IMR-90 (cell line): ENCODE data around the gene SPINK5. TPM values are rescaled to one million over a fixed set of nuclear protein-coding genes. Genes with fewer than 3 reads are reported as not detected.

Source experiments
- ATAC-seq: fragments of 200-7000 bp; cut with Tn5 transposase; 2 replicates; pipeline ENCODE4 v1.9.1; 2020; ENCODE audit warnings: low read depth, mild to moderate bottlenecking, moderate library complexity
- BruUV-seq: library from RNA; stranded (reverse); fragments of 400-500 nt; replicated peaks from 2 replicates; lab custom pipeline; 2021; lab: Mats Ljungman, UMichigan
- CTCF ChIA-PET: fragments of 300-600 bp; formaldehyde crosslinking; extraction: SDS; loops from one replicate; lab custom pipeline; 2021; ENCODE audit warnings: antibody characterized with exemption; lab: Yijun Ruan, JAX
- POLR2A ChIA-PET: fragments of 300-600 bp; sonication (Branson Sonifier 250); formaldehyde crosslinking; loops from one replicate; lab custom pipeline; 2022; ENCODE audit warnings: antibody characterized with exemption; ENCODE audit not compliant: unreplicated experiment; lab: Charles Lee
- DNase-seq: peaks from one replicate; pipeline ENCODE4 v3.0.0; 2013
- H2AFZ ChIP-seq: replicated peaks from 2 replicates; pipeline ENCODE3; 2013; ENCODE audit warnings: low read length, mild to moderate bottlenecking; ENCODE audit not compliant: poor library complexity
- H2AK5ac ChIP-seq: 2 replicates; pipeline ENCODE4 v1.6.1; 2013; ENCODE audit warnings: low read depth, low read length, inconsistent platforms
- H2AK9ac ChIP-seq: replicated peaks from 2 replicates; pipeline ENCODE3; 2013; ENCODE audit warnings: mild to moderate bottlenecking, low read depth, low read length, moderate library complexity; ENCODE audit not compliant: poor library complexity
- H2BK120ac ChIP-seq: 2 replicates; pipeline ENCODE4 v1.6.1; 2013; ENCODE audit warnings: low read depth, low read length, inconsistent platforms
- H2BK15ac ChIP-seq: 3 replicates; pipeline ENCODE4 v1.6.1; 2013; ENCODE audit warnings: low read depth, low read length, inconsistent platforms
- H2BK20ac ChIP-seq: 2 replicates; pipeline ENCODE4 v1.6.1; 2013; ENCODE audit warnings: low read depth, mild to moderate bottlenecking, inconsistent platforms, low read length, moderate library complexity
- H2BK5ac ChIP-seq: 2 replicates; pipeline ENCODE4 v1.6.1; 2013; ENCODE audit warnings: mild to moderate bottlenecking, low read depth, low read length, inconsistent platforms; ENCODE audit not compliant: poor library complexity, severe bottlenecking
- H3K14ac ChIP-seq: replicated peaks from 2 replicates; pipeline ENCODE4 v1.6.1; 2013; ENCODE audit warnings: low read depth, low read length, inconsistent platforms
- H3K18ac ChIP-seq: 2 replicates; pipeline ENCODE4 v1.6.1; 2013; ENCODE audit warnings: low read depth, low read length, control low read depth
- H3K23ac ChIP-seq: 2 replicates; pipeline ENCODE4 v1.6.1; 2013; ENCODE audit warnings: low read depth, low read length, inconsistent platforms
- H3K27ac ChIP-seq: 2 replicates; pipeline ENCODE4 v1.5.1; 2013; ENCODE audit warnings: mild to moderate bottlenecking, control low read depth, low read length; ENCODE audit not compliant: insufficient read depth
- H3K27me3 ChIP-seq: 2 replicates; pipeline ENCODE4 v1.6.1; 2013; ENCODE audit warnings: low read length; ENCODE audit not compliant: control insufficient read depth, insufficient read depth
- H3K36me3 ChIP-seq: 2 replicates; pipeline ENCODE4 v1.6.1; 2013; ENCODE audit warnings: low read length, mixed read lengths; ENCODE audit not compliant: control insufficient read depth, insufficient read depth
- H3K4ac ChIP-seq: 2 replicates; pipeline ENCODE4 v1.6.1; 2013; ENCODE audit warnings: low read depth, low read length, inconsistent platforms
- H3K4me1 ChIP-seq: 2 replicates; pipeline ENCODE4 v1.6.1; 2013; ENCODE audit warnings: low read length, mixed read lengths; ENCODE audit not compliant: control insufficient read depth, insufficient read depth
- H3K4me2 ChIP-seq: 2 replicates; pipeline ENCODE4 v1.6.1; 2013; ENCODE audit warnings: low read depth, mild to moderate bottlenecking, control low read depth, low read length, moderate library complexity
- H3K4me3 ChIP-seq: 2 replicates; pipeline ENCODE4 v1.5.1; 2013; ENCODE audit warnings: low read depth, mild to moderate bottlenecking, control low read depth, low read length, moderate library complexity; ENCODE audit not compliant: insufficient read depth
- H3K56ac ChIP-seq: 2 replicates; pipeline ENCODE4 v1.6.1; 2013; ENCODE audit warnings: low read length, inconsistent platforms; ENCODE audit not compliant: insufficient read depth; ENCODE audit errors: extremely low read depth
- H3K79me1 ChIP-seq, 2 experiments: 2 replicates each; pipeline ENCODE4 v1.6.1; 2013; ENCODE audit warnings: low read length in 2 of 2, inconsistent platforms in 1 of 2, low read depth in 1 of 2
- H3K9ac ChIP-seq: 2 replicates; pipeline ENCODE4 v1.6.1; 2013; ENCODE audit warnings: low read depth, low read length, control low read depth
- H3K9me1 ChIP-seq: 2 replicates; pipeline ENCODE4 v1.6.1; 2013; ENCODE audit warnings: low read length, inconsistent platforms; ENCODE audit not compliant: insufficient read depth
- H3K9me3 ChIP-seq: 2 replicates; pipeline ENCODE4 v1.6.1; 2013; ENCODE audit warnings: low read length; ENCODE audit not compliant: control insufficient read depth, insufficient read depth
- H4K20me1 ChIP-seq: 2 replicates; pipeline ENCODE4 v1.6.1; 2013; ENCODE audit warnings: low read length, inconsistent platforms; ENCODE audit not compliant: insufficient read depth
- H4K5ac ChIP-seq: 2 replicates; pipeline ENCODE4 v1.6.1; 2013; ENCODE audit warnings: mild to moderate bottlenecking, low read depth, low read length, control low read depth
- H4K8ac ChIP-seq, 2 experiments: 2 replicates each; pipeline ENCODE4 v1.6.1; 2013; ENCODE audit warnings: low read depth in 2 of 2, low read length in 2 of 2, control low read depth in 1 of 2, inconsistent platforms in 1 of 2
- H4K91ac ChIP-seq: 2 replicates; pipeline ENCODE4 v1.6.1; 2013; ENCODE audit warnings: low read depth, low read length, inconsistent platforms; ENCODE audit not compliant: insufficient read depth
- ELK1 ChIP-seq: fragments of 150-350 bp; IDR thresholded peaks from 2 replicates; pipeline ENCODE4 v1.6.1; 2016; ENCODE audit warnings: low read depth, mild to moderate bottlenecking, low read length, moderate library complexity, borderline replicate concordance
- FOS ChIP-seq: fragments of 150-350 bp; IDR thresholded peaks from 2 replicates; pipeline ENCODE4 v1.6.1; 2016; ENCODE audit warnings: low read depth, low read length
- NFE2L2 ChIP-seq: fragments of 150-350 bp; IDR thresholded peaks from 2 replicates; pipeline ENCODE4 v1.6.1; 2016; ENCODE audit warnings: low read depth, mild to moderate bottlenecking, low read length
- POLR2A ChIP-seq: IDR thresholded peaks from 2 replicates; pipeline ENCODE4 v1.6.1; 2012; ENCODE audit warnings: mild to moderate bottlenecking, low read depth, low read length
- RAD21 ChIP-seq: IDR thresholded peaks from 2 replicates; pipeline ENCODE4 v1.6.1; 2012; ENCODE audit warnings: low read length, improper control_type of control experiment
- RCOR1 ChIP-seq: IDR thresholded peaks from 2 replicates; pipeline ENCODE4 v1.6.1; 2012; ENCODE audit warnings: mild to moderate bottlenecking, low read length, improper control_type of control experiment; ENCODE audit not compliant: insufficient replicate concordance
- WGBS, 2 experiments: methylation state at CpG; one replicate each; pipeline versions ENCODE4 v1.1.5 to v1.1.7; 2013; ENCODE audit warnings: missing lambda C conversion rate in 2 of 2; ENCODE audit not compliant: insufficient read length in 1 of 2; ENCODE audit errors: extremely low coverage in 2 of 2; 5-methylcytosine and 5-hydroxymethylcytosine counted together
- dilution Hi-C: fragments of 300-500 bp; cut with HindIII; formaldehyde crosslinking; loops from one replicate; pipeline ENCODE4 v1.14.3; 2018; ENCODE audit warnings: low sequenced_read_pairs; ENCODE audit not compliant: unreplicated experiment
- in situ Hi-C: fragments of 300-500 bp; cut with MboI; formaldehyde crosslinking; loops from 3 replicates; pipeline ENCODE4 v1.14.3; 2019; ENCODE audit warnings: low sequenced_read_pairs, inconsistent platforms, mixed read lengths
- intact Hi-C: fragments of 100-400 bp; cut with micrococcal nuclease; formaldehyde crosslinking; loops from 2 replicates; pipeline ENCODE4 v1.10.0; 2022
- polyA plus RNA-seq, 3 experiments: library from polyadenylated mRNA; depleted of rRNA; stranded (reverse); fragments of >200 nt; gene quantifications; 2 replicates each; pipeline ENCODE4 v1.2.3, GENCODE V29; 2012; ENCODE audit warnings: low replicate concordance in 1 of 3
- total RNA-seq: library from RNA; depleted of rRNA; stranded (reverse); fragments of >200 nt; gene quantifications from 2 replicates; pipeline ENCODE4 v1.2.3, GENCODE V29; 2012

The SPINK5 gene
- total and polyA plus RNA-seq, 2 of the 4 experiments (the other 2 are of a cell fraction) = not detected

- no peak overlapping the region for H3K9ac ChIP-seq
- H4K91ac ChIP-seq = no peak overlapping the region
- intact Hi-C loops (no loop called here), in situ Hi-C loops (no loop called here), dilution Hi-C loops (no loop called here)
- ATAC-seq (no peak), DNase-seq (no peak)
- no peak overlapping the region for H3K4ac ChIP-seq
- H3K27ac ChIP-seq = no peak overlapping the region
- no peak overlapping the region for H3K56ac ChIP-seq
- no peak overlapping the region for H3K4me3 ChIP-seq
- no peaks in the 10 kb centered on the region for H4K20me1 ChIP-seq
- no peak overlapping the region for H3K18ac ChIP-seq
- no peaks in the 10 kb centered on the region for H3K9me3 ChIP-seq
- H3K9me1 ChIP-seq = no peaks in the 10 kb centered on the region
- no peak overlapping the region for H2BK120ac ChIP-seq
- H2AK9ac ChIP-seq = no peak overlapping the region
- H2BK5ac ChIP-seq = no peak overlapping the region
- H2BK20ac ChIP-seq = no peak overlapping the region
- no peak overlapping the region for H2BK15ac ChIP-seq
- H3K4me2 ChIP-seq = no peak overlapping the region
- no peak overlapping the region for H2AFZ ChIP-seq
- BruUV-seq = no TSS peak
- no peak overlapping the region for H4K8ac ChIP-seq
- ChIA-PET CTCF (interaction anchor here (1.0 kb wide), 1 partner anchor 567 kb away, joined by 4 read pairs; no protein-coding TSS in a partner anchor), POLR2A (no interaction called here)
- H2AK5ac ChIP-seq = no peak overlapping the region
- no peak overlapping the region for H3K14ac ChIP-seq
- TF ChIP-seq ELK1 = no peak
- no peak for TF ChIP-seq POLR2A
- no peak for TF ChIP-seq RCOR1
- TF ChIP-seq FOS = no peak
- TF ChIP-seq RAD21 = no peak
- TF ChIP-seq NFE2L2 = no peak
- H3K36me3 ChIP-seq = no peaks in the 10 kb centered on the region
- H3K27me3 ChIP-seq = no peaks in the 10 kb centered on the region
- no CpG with 5 or more reads among the region's 4 CpGs for WGBS, 2 experiments
- H4K5ac ChIP-seq = no peak overlapping the region
- H3K79me1 ChIP-seq = no peaks in the 10 kb centered on the region
- H3K4me1 ChIP-seq = no peaks in the 10 kb centered on the region
- H3K23ac ChIP-seq = no peak overlapping the region
These were observed 102.9 kb downstream of the SPINK5 start for GRCh38 chr5:148166550-148167283.
